HFF-Myc (cell line): ENCODE data around the gene REC114.
"Not testable (repeated sequence)": the region's sequence is repeated elsewhere in the genome, so short reads cannot be mapped to it uniquely, and the experiment has no call there.

ENCODE experiments used
- DNase-seq: peaks from one replicate; pipeline ENCODE4 v3.0.0-alpha.2; 2011; ENCODE audit warnings: low read depth; ENCODE audit errors: extremely low read depth
- H3K4me3 ChIP-seq: replicated peaks from 2 replicates; pipeline ENCODE4 v1.5.1; 2011; ENCODE audit warnings: low read depth, mild to moderate bottlenecking, control low read depth, low read length
- TF ChIP-seq, protein P1 (sequence below): IDR thresholded peaks from 2 replicates; pipeline ENCODE4 v1.5.1; 2012; ENCODE audit warnings: mild to moderate bottlenecking, low read depth, low read length, control low read depth; ENCODE audit errors: missing control alignments

REC114 gene

GRCh38 chr15:73436613-73437012 lies 6.4 kb upstream of the REC114 start:
- DNase-seq, result no peak
- TF ChIP-seq, protein P1, sequence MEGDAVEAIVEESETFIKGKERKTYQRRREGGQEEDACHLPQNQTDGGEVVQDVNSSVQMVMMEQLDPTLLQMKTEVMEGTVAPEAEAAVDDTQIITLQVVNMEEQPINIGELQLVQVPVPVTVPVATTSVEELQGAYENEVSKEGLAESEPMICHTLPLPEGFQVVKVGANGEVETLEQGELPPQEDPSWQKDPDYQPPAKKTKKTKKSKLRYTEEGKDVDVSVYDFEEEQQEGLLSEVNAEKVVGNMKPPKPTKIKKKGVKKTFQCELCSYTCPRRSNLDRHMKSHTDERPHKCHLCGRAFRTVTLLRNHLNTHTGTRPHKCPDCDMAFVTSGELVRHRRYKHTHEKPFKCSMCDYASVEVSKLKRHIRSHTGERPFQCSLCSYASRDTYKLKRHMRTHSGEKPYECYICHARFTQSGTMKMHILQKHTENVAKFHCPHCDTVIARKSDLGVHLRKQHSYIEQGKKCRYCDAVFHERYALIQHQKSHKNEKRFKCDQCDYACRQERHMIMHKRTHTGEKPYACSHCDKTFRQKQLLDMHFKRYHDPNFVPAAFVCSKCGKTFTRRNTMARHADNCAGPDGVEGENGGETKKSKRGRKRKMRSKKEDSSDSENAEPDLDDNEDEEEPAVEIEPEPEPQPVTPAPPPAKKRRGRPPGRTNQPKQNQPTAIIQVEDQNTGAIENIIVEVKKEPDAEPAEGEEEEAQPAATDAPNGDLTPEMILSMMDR, result no peak
- H3K4me3 ChIP-seq, result no peak overlapping the region

DNA sequence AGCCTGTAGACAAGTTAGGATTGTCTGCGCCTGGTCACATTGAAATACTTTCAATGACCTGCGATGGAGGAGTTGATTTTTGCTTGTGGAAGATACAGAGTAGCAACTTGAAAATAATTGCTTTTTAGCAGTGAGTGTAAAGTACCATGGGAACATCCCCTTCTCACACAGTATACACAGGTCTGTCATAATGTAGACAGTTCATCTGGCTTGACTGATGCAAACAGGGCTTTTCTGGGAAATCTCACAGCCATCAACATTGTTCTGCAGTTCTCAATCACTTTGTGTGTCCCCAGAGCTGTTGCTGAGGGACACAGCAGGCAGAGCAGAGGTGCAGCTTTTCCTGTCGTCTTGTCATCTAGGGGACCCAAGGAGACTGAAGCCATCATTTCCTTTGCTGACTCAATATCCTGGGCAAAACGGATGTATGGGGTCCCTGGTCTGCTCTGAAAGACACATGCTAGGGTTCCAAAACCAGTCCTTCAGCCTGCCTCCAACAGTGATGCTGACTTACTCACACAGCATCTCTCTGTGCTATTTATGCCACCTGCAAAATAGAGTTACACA lies 5.3 kb upstream of the REC114 start:
- TF ChIP-seq, protein P1, result no peak
- DNase-seq, result no peak
- H3K4me3 ChIP-seq, result no peak overlapping the region

GRCh38 chr15:73438651-73439050 lies 4.3 kb upstream of the REC114 start:
- H3K4me3 ChIP-seq, result no peak overlapping the region
- TF ChIP-seq, protein P1, result no peak
- DNase-seq, result no peak

GRCh38 chr15:73440571-73440970 lies 2.4 kb upstream of the REC114 start:
- no peak overlapping the region for H3K4me3 ChIP-seq
- DNase-seq, result no peak
- TF ChIP-seq, protein P1, result no peak

DNA sequence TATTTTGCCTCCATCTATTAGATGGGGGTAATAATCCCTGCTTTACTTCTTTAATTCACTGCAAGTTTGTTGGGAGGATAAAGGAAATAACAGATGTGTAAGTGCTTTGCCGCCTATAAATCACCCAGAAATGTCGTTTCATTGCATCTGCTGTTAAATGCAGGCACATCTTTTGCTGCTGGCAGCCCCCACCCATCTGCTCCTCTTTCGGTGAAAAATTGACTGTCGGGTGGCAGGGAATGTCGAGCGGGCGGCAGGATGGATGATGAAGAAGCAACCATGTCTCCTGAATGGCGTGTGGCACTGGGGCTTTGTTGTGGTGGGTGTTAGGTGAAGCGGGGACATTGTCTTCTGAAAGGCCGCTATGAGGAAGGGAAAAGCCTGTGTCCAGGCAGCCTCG lies 543 bp upstream of the REC114 start:
- no peak for DNase-seq
- H3K4me3 ChIP-seq, result no peak overlapping the region
- TF ChIP-seq, protein P1, result no peak

DNA sequence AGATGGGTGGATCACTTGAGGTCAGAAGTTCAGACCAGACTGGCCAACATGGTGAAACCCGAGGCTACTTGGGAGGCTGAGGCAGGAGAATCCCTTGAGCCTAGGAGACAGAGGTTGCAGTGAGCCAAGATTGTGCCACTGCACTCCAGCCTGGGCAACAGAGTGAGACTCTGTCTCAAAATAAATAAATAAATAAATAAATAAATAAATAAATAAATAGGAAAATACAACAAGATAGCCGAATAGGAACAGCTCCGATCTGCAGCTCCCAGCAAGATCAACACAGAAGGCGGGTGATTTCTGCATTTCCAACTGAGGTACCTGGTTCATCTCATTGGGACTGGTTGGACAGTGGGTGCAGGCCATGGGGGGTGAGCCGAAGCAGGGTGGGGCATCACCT lies 4.5 kb downstream of the REC114 start:
- not testable (repeated sequence) for DNase-seq, H3K4me3 ChIP-seq

GRCh38 chr15:73448158-73448758 lies 5.3 kb downstream of the REC114 start:
- H3K4me3 ChIP-seq, DNase-seq: not testable (repeated sequence)

DNA sequence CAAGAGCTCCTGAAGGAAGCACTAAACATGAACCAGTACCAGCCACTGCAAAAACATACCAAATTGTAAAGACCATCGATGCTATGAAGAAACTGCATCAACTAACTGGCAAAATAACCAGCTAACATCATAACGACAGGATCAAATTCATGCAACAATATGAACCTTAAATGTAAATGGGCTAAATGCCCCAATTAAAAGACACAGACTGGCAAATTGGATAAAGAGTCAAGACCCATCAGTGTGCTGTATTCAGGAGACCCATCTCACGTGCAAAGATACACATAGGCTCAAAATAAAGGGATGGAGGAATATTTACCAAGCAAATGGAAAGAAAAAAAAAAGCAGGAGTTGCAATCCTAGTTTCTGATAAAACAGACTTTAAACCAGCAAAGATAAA lies 7.0 kb downstream of the REC114 start:
- not testable (repeated sequence) for DNase-seq, H3K4me3 ChIP-seq
